Omental fat pad (tissue), 4 donors: Measurements from ENCODE around the gene YTHDC1. TPM values are rescaled to one million over a fixed set of nuclear protein-coding genes. Genes with fewer than 3 reads are reported as not detected.

ENCODE experiments used
- ATAC-seq: fragments of 150-250 bp; one replicate; pipeline ENCODE4 v1.9.1; 2016; ENCODE audit warnings: mild to moderate bottlenecking, moderate library complexity; ENCODE audit not compliant: low FRiP score
- DNase-seq: peaks from one replicate; pipeline ENCODE4 v3.0.0-alpha.2; 2019; ENCODE audit warnings: low spot score
- total RNA-seq, 4 donors: library from RNA; depleted of rRNA; stranded (reverse); fragments of >200 nt; gene quantifications; one replicate each; pipeline ENCODE4 v1.1.0, GENCODE V29; 2016
- TF ChIP-seq, protein P1 (sequence below), 3 donors: fragments of 450-650 bp; IDR thresholded peaks; one replicate each; pipeline ENCODE4 v1.5.1; 2016 to 2017; ENCODE audit warnings: antibody characterized with exemption in 3 of 3, mild to moderate bottlenecking in 3 of 3, moderate library complexity in 2 of 3

Gene YTHDC1
- total RNA-seq, 4 donors from 2014 or later: 43.3 to 78.2 (median 60.9) TPM

DNA sequence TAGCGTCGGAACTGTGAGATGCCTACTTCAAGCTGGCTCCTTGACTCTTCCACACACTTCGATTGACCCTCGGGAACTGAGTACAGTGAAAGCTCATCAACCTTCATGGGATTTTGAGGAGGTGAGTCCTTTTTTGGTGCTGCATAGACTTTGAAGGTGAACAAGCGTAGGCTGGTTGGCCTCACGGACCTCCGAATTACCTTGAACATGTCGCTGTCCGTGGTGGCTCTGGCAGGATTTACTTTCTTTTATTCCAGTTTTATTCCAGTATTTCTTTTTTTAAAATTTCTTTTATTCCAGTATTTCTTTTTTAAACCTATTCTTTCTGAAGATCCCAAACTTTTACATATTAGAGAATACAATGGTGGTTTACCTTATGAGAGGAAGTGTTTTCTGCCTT is 45.2 kb downstream of the YTHDC1 start:
- ATAC-seq (no peak), DNase-seq (no peak)
- TF ChIP-seq, protein P1, sequence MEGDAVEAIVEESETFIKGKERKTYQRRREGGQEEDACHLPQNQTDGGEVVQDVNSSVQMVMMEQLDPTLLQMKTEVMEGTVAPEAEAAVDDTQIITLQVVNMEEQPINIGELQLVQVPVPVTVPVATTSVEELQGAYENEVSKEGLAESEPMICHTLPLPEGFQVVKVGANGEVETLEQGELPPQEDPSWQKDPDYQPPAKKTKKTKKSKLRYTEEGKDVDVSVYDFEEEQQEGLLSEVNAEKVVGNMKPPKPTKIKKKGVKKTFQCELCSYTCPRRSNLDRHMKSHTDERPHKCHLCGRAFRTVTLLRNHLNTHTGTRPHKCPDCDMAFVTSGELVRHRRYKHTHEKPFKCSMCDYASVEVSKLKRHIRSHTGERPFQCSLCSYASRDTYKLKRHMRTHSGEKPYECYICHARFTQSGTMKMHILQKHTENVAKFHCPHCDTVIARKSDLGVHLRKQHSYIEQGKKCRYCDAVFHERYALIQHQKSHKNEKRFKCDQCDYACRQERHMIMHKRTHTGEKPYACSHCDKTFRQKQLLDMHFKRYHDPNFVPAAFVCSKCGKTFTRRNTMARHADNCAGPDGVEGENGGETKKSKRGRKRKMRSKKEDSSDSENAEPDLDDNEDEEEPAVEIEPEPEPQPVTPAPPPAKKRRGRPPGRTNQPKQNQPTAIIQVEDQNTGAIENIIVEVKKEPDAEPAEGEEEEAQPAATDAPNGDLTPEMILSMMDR (IDR thresholded peaks at IDR 0.05): no peak

DNA sequence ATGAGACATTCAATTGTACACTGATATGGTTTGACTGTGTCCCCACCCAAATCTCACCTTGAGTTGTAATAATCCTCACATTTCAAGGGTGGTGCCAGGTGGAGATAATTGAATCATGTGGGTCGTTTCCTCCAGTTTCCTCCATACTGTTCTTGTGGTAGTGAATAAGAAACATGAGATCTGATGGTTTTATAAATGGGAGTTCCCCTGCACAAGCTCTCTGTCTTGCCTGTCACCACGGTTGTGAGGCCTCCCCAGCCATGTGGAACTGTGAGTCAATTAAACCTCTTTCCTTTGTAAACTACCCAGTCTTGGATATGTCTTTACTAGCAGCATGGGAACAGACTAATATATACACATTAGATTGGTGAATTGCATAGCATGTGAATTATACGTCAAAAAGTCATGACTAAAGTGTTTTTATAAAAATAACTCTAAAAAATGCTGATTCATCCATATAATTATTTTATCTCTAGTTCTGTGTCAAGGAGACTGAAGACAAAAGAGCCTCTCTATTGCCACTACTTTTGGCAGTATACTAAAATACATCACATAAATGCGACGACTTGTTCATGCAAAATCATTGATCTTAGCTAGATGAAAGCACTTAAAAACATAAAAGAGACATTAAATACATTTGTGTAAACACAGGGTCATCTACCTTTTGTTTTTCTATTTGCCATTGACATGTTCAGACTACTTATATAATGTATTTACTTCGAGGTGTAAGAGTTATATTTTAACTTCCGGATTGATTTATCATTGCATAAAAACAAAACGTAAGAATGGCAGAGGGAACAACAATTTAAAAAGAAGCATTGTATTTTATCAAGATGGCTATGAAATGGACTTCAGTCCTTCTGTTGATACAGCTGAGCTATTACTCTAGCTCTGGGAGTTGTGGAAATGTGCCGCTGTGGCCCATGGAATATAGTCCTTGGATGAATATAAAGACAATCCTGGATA is 50.1 kb downstream of the YTHDC1 start:
- ATAC-seq (no peak), DNase-seq (no peak)
- TF ChIP-seq, protein P1 (IDR thresholded peaks at IDR 0.05): no peak

DNA sequence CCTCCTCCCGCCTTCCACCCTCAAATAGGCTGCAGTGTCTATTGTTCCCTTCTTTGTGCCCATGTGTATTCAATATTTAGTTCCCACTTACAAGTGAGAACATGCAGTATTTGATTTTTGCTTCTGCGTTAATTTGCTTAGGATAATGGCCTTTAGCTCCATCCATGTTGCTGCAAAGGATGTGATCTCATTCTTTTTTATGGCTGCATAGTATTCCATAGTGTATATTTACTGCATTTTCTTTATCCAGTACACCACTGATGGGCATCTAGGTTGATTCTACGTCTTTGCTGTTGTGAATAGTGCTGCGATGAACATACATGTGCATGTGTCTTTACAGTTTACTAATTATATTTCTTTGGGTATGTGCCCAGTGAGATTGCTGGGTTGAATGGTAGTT is 52.8 kb downstream of the YTHDC1 start:
- TF ChIP-seq, protein P1 (IDR thresholded peaks at IDR 0.05): no peak
- ATAC-seq (no peak), DNase-seq (no peak)

DNA sequence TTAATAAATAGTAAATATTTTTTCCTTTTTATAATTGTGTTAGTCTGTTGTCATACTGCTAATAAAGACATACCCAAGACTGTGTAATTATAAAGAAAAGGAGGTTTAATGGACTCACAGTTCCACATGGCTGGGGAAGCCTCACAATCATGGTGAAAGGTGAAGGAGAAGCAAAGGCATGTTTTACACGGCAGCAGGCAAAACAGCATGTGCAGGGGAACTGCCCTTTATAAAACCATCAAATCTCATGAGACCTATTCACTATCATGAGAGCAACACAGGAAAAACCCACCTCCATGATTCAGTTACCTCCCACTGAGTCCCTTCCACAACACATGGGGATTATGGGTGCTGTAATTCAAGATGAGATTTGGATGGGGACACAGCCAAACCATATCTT is 58.6 kb downstream of the YTHDC1 start:
- DNase-seq (no peak), ATAC-seq (no peak)
- TF ChIP-seq, protein P1 (IDR thresholded peaks at IDR 0.05): no peak

DNA sequence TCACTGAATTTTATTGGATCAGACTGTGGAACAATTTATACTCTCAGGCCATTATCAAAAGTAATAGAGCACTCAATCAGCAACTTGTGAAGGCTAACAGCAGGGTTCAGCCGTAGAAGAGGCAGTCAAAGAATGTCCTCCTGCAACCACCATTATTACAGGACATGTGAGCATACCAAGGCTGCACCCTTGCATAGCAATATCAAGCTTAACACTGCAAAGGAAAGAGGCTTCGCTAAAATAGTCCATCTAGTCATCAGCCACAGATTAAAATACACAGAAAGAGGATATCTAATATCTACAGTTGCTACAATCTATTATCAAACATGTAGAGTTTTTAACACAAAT is 61.5 kb downstream of the YTHDC1 start:
- TF ChIP-seq, protein P1 (IDR thresholded peaks at IDR 0.05): no peak
- ATAC-seq (no peak), DNase-seq (no peak)

DNA sequence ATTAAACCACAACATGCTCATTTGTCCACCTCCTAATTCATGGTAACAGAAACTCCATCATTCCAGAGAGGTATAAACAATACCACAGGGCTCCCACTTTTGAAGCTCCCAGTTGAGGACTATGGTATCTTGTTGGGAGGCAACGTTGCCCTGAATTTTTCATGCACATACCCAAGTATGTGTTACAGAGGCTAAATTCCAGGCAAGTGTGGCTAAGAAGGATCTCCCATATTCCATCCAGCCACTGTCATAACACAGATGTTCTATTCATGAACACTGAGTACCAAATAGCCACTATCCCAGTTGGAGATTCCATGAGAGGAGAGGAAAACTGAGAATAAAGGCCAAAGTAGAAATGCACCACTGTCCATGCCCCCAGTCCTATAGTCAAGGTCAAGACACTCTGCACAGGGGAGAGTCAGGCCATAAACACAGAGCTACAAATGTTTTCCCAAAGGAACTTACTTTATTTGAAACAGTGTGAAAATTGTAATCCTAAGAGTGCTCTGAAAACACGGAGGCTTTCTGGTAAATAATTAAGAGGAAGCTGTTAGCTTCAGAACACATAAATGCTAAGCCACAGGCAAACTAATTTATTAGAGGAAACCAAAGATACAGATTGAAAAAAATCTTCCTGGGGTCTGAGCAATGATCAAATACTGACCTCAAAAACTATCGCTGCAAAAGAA is 62.0 kb downstream of the YTHDC1 start:
- DNase-seq: no peak
- TF ChIP-seq, protein P1 (IDR thresholded peaks at IDR 0.05): no peak
- ATAC-seq: no peak
